ENCODE measurements around the gene NOX4. TPM values are rescaled to one million over a fixed set of nuclear protein-coding genes. Genes with fewer than 3 reads are reported as not detected.
"Not testable (repeated sequence)": the region's sequence is repeated elsewhere in the genome, so short reads cannot be mapped to it uniquely, and the experiment has no call there.

Gene NOX4
- polyA plus RNA-seq, 1 donor = 62.9 TPM

DNA sequence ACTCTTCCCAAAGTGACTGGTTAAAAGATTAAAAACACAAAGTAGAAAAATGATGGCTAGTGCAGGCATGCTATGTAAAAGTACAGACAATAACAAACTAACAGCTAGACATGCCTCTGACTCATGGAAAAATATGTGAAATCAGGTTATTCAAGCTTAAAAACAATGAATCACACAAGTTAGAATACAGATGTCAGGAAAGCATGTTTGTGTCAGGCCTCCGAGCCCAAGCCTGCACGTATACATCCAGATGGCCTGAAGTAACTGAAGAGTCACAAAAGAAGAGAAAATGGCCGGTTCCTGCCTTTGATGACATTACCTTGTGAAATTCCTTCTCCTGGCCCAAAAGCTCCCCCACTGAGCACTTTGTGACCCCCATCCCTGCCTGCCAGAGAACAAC, 110.1 kb downstream of the NOX4 start:
- DNase-seq = no peak

DNA sequence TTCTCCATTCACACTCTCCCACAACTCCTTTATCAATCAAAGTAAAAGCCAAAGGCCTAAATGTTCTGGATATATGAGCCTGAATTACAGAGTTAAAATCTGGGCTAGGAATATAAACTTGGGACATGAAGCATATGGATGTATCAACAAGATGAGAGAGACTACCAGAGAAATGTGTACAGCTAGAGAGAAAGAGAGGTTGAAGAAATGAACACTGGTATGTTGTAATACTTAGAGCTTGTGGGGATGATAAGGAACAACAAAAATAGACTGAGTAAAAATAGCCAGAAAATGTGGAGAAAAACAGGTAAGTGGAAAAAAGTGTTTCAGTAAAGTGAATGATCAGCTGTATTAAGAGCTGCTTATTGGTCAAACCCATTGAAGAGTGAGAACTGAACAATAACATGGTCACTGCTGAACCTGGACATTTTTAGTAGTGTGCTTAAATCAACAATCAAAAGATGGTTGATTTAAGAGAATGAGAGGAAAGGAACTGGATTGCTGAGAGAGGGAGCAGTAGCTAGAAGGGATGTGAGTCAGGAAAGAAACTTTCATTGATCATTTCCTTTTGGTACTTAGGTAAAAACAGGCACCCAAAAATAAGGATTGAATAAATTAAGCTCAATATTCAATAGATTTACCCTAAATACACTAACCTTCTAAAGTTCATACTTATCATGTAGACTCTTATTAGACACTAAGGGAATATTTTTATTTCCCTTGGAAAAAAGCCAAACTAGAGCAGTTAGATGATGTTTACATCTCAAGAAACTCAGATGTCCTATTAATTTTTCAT, 111.0 kb downstream of the NOX4 start:
- not testable (repeated sequence) for DNase-seq

DNA sequence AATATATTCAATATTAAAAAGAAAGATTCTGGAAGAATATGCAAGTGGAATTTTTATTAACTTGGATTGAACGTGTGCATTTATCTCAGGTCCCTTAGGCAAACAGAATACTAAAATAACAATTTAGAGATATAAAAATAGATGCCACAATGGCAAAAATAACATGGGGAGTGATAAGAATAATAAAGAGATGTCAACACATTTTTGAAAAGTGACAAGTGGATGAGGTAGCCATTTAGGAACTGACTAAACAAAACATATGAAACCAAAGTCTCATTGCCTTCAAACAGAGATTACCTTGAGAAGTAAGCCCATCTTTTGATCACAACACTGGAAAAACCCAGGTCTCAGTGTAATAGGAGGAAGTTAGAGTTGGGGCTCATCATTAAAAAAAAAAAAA, 112.2 kb downstream of the NOX4 start:
- not testable (repeated sequence) for DNase-seq

DNA sequence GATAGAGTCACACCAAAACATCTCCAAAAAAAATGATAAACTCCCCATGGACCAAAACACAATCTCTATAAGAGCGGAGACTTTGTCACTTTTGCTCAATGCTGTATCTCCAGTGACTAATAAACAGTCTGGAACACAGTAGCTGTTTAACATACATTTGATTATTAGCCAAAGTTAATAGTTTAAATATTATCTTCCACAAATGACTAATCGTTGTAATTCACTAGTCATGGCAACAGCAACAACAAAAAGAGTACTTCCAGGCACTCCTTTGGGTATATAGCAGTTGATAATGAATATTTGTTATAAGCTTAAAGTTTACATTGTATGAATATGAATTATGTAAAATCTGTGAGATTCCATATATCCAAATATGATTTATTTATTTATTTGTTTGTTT, 121.8 kb downstream of the NOX4 start:
- not testable (repeated sequence) for DNase-seq

DNA sequence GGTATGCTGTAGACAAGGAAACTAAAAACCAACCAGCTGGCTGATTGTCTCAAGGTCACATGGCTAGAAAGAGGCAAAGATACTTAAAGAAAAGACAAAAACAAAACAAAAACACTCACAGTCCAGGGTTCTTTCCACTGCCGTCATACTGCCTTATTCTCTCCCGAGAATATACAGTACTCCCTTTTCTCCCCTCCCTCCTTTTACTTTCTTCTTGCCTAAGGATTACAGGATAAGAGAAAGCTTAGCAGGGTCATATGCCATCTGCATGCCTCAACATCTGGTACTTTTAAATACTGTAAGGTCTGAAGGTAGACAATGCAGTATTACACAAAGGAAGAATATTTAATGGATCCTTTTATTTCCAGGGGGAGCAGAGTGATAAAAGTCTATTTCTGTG, 126.3 kb downstream of the NOX4 start:
- not testable (repeated sequence) for DNase-seq

DNA sequence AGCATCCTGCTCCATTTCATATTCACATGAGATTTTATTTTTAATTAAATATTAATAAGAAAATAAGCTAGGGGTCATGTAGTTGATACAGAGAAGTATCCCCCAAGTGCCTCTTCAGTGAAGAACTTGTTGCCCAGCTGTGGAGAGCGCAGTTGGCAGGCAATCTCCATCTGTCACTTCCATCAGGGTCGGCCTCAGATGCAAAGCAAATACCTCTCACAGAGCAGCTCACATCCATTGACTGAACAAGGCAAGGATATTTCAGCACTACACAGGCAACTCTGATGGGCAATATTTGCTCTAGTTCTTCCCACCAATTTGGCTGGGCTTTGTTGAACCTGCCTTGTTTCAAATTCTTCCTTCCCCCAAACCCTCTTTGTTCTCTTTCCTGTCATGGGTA, 129.4 kb downstream of the NOX4 start:
- no peak for DNase-seq

DNA sequence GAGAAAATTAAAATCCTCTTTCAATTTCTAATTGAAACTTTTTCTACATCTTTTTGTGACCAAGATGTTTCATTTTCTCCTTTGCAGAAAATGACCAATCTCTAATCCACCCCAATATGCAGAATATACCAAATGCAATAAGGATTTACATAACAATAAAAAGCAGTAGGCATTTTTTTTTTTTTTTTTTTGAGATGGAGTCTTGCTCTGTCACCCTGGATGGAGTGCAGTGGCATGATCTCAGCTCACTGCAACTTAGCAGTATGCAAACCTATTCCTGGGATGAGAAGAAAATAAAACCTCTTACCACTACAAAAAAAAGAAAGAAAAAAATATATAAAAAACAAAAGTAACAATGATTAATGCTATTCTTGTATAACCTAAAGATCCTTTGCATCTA, 132.0 kb downstream of the NOX4 start:
- not testable (repeated sequence) for DNase-seq

DNA sequence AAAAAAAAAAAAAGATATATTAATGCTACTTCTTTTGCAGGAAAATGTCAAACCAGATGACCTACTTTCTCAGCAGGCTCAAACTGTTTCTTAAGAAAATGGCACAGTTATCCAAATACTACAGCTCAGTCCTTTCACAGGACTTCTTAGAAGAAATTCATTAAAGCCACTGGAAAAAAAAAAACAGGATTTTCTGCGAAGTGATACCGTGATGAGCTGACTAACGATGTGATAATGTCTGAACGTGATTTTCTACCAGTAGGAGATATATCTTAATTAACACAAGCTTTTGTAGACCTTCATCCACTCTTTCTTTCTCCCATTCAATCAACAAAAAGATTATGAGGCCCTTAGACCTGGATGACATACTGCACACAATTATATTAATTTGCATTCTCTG, 132.4 kb downstream of the NOX4 start:
- no peak for DNase-seq

DNA sequence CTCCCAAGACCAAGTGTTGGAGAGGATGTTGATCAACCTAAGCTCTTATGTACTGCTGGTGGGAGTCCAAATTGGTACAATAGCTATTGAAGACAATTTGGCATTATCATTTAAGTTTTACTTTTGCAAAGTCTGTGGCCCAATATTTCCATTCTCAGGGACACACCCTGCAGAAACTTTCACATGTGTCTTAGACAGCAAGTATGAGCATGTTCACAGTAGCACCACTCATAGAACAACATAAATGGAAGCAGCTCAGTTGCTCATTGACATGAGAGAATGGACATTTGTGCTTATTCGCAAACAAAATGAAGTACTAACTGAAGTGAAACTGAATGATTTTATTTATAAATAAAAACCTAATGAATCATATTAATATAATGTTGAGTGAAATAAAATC, 135.5 kb downstream of the NOX4 start:
- DNase-seq = no peak

DNA sequence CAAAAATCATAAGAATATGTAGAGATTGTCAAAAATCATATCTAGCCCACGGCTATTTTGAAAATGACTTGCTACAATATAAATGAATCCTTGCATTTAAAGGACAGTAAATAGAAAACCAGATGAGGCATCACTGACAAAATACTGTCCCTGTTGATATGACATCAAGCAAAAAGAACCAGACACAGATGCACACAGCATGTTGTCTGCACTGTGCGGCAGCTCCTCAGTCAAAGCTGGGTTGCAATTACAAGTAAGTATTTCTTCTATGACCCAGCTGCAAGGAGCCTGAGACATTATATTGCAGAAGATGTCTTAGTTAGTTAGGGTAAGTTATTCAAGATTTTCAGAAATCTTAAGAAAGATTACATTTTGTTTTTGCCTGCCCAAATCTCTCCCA, 136.7 kb downstream of the NOX4 start:
- not testable (repeated sequence) for DNase-seq

DNA sequence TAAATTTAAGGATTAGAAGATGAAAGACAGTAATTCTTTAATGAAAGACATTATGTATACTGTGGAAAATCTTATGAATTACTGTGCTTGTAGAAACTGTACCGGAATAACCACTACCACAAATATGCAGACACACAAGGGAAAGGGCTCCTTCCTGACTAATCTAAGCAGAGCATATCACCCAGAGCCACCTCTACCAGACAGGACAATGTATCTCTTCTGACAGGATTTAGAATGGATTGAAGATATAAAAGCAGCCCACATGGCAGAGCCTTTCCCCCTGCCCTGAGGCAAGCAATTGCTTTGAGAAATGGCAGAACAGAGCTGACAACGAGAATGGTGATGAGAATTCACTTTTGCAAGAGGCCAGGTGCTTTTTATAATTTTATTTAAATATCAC, 144.1 kb downstream of the NOX4 start:
- no peak for DNase-seq

DNA sequence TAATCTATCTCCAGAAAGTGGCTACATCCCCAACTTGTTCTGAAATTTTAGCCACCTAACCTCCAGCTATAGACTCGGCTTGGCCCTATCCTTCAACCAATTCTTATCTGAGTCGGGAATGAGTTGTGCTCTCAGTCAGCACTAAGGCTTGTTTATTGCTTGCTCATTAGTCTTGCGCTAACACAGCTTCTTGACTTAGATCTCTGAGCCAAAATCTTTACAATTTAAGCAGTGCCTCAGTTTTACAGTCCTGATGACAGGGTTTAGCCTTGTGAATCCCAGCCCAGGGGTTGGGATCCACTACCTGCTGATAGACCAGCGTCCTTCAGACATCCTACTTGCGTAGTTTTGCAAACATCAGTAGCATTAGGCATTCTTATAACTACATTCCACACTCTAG, 144.6 kb downstream of the NOX4 start:
- DNase-seq = no peak

DNA sequence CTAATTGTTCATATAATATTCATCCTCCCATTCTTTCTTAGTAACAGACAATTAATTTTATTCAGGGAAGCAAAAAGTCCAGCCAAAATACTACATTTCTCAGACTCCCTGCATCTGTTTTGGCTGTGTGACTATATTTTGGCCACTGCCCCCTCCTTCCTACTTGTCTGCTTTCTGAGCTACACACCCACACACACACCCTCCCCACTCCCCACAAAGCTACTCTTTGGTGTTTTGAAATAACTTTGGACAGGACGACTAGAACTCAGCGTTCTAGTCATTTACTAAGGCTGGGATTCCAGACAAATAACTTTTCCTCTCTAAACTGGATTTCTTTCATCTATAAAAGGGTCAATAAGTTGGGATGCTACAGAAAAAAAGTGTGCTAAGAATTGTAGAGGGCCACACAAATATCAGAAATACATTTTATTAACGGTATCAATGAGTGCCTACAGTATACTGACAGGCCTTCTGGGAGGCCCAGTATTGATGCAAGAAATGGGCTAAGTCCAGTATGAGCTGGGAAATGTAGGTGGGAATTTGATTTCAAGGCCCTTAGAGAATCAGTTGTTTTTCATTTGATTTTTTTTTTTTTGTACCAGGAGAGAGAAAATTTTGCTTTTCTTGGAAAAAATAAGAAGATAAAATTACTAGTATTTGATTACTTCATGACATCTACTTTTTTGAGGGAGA, 148.1 kb downstream of the NOX4 start:
- DNase-seq = not testable (repeated sequence)

DNA sequence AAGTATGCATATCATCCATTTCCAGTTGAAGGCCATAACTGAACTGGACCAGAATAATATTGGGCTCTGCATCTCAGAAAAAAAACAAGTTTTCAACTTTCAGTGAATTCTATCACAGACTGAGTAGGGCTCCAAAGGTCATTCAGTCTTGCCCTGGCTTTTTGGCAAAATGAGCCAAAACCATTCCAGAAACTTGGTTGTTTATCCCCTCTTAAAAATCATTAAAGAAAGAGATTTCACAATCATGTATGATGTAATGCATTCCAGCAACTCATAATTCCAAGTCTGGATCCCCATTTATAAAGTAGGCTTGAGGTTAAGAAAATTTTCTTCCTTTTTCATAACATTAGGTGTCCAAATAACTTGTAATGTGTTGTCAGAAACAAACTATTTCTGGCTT, 150.7 kb downstream of the NOX4 start:
- not testable (repeated sequence) for DNase-seq

DNA sequence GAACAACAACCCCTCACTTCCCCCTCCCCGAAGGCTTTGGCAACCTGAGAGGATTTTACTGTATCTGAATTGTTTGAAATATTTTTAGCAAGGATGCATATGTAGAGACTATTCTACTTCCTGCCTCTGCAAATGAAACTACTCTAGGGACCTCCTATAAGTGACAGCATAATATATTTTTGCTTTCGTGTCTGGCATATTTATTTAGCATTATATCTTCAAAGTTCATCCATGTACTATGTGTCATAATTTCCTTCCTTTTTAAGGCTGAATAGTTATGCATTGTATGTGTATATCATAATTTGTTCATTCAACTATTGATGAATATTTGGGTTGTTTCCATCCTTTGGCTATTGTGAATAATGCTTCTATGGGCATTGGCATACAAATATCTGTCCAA, 153.1 kb downstream of the NOX4 start:
- not testable (repeated sequence) for DNase-seq

DNA sequence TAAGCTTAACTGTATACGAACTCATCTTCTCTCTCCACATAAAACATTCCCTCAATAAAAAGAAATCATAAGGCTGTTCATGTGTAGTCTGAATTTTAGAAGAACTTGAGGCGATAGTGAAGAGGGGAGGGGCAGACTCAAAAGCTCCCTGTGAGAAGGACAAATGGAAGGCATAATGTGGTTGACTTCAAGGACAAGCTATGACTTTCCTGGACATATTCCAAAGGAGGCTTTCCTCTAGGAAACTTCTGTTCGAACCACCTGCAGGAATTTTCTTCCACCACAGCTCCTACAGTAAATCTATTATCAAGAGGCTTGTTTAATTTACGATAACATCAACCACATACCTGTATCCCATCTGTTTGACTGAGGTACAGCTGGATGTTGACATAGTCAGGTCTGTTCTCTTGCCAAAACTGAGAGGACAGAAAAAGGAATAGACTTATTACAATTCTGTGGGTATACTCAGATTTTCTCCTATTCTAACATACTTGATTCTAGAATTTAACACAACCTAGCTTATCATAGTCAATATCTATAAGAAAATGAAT, 154.0 kb downstream of the NOX4 start:
- not testable (repeated sequence) for DNase-seq

DNA sequence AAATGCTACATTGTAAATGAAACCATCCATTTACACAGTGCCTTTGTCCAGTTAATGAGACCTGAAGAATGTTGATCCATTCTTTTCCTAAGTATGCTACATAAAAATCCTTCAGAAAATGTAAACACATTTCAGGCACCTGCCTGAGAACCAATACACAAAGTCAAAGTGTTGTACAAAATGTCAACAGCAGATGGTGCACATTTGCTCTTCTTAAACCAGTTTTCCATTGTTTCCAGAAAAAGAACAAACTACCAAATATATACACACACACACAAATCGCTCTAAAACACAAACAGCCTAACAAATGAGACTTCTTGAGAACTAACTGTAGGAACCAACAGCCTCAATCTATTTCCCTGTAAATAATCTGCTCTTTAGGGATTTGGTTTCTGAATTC, 157.5 kb downstream of the NOX4 start:
- DNase-seq = not testable (repeated sequence)

DNA sequence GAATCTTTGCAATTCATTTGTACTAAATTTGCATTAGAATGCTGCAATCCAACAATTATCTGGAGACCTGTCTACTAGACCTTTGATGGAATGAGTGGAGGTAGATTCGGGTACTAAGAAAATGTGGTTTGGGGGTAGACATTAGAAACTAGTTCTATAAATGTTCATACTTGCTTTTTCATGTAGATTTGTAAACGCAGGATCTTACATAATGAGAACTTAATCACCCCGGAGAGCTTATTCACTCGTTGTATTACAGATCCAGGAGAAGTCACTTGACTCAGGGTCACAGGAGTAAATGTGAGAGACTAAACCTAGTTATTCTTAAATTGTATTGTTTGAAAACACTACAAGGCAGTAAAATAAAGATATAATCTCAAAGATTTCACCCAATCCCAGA, 159.2 kb downstream of the NOX4 start:
- not testable (repeated sequence) for DNase-seq

DNA sequence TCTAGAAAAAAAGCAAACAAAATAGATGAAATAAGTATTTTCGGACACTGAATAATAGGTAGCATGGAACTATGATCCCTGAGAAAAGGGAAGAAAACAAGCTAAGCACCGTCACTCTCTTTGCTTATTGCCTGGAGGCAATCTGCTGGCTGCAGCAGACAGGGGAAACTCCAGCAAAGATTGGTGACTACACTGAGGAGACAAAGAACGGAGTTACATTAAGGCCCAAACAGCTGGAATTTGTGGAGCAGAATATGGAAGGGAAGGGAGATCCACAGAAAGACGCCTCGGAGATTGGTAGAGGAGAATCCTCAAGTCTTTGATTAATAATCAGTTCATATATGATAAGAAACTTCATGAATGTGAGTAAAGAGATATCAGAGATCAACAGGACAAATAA, 163.3 kb downstream of the NOX4 start:
- no peak for DNase-seq

DNA sequence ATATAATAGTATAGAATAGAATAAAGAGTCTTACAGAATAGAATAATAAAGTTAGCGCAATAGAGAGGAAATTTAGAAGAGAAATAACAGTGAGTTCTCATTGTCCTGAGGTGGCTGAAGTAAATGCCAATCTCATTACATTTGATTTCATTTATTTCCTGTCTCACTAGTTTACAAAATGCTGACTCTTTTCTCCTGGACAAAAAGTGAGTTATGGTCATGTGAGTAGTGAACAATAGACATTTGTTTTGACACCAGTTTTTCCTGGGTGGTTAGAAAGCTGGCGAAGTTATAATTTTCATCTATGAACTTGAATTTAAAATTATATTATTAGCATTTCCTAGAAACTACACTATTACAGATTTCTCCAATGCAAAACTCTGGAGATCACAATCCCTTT, 169.8 kb downstream of the NOX4 start:
- DNase-seq = no peak

DNA sequence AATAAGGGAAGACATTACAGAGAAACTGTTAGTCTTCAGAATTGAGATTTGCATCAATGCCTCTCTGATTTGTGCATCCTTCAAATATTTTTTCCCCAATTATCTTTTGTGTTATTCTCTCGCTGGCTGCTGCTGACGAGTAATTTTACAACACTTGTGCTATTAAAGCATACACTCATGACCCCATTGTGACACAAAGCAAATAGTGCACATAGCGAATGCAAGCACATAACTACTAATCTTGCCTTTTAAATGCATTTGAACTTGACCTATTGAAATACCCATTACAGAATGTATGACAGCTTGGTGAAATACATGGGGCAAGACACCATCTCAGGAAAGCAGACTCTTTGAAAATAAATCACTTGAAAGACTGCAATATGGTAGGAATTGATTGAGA, 180.6 kb downstream of the NOX4 start:
- not testable (repeated sequence) for DNase-seq

DNA sequence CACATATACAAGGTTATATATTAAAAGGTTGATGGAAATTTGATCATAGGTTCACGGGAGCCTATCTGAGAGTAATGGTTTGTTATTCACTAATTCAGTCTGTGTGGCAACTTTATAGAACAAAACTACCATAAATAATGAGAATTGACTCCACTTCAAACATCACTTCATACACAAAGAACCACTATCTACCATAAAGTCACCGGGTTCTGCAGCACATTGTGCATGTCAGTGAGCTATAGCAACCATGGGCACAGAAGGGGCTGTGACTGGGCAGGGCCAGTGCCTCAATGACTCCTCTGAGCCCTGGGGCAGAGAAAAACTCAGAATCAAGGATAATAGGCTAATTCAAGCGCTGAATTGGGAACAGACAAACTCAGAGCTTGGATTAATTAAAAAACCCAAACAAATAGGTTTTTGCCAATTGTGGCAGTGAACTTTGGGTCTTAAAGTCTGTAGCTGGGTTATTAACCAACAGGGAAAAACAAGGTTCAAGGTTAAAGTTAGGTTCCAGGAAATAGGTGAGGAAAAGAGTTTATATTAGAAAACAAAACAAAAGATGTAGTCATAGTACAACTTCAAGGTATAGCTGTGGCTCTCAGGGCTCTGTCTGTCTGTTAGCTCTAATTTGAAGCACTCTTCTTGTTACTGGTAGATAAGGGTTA, 181.7 kb downstream of the NOX4 start:
- DNase-seq = not testable (repeated sequence)

DNA sequence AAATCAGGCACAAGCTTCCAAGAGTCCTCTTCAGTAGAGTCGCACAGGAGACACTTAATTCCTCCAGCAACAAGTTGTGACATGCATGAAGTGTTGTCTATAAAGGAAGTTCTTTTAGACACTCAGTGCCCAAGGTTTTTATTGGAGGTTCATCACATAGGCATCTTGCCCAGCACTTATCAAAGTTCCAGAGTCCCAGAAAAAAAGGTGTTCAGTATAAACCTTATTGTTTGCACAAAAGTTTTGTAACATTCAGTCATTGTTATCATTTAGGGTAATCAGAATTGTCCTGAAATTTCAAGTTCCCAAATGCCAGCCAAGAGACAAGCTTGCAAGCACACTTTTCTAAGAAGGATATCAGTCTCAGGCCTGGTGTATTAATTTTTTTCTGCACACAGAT, 182.9 kb downstream of the NOX4 start:
- DNase-seq = not testable (repeated sequence)

All from left kidney (tissue), 2 donors.